ENCODE data around the gene HIPK4. TPM values are rescaled to one million over a fixed set of nuclear protein-coding genes. Genes with fewer than 3 reads are reported as not detected.

The HIPK4 gene
- total and polyA plus RNA-seq, 9 of the 15 experiments (the other 6 are each of a cell fraction or from before 2014, with no cell fraction given) = 0.06 to 0.09 TPM; not detected in 7

DNA sequence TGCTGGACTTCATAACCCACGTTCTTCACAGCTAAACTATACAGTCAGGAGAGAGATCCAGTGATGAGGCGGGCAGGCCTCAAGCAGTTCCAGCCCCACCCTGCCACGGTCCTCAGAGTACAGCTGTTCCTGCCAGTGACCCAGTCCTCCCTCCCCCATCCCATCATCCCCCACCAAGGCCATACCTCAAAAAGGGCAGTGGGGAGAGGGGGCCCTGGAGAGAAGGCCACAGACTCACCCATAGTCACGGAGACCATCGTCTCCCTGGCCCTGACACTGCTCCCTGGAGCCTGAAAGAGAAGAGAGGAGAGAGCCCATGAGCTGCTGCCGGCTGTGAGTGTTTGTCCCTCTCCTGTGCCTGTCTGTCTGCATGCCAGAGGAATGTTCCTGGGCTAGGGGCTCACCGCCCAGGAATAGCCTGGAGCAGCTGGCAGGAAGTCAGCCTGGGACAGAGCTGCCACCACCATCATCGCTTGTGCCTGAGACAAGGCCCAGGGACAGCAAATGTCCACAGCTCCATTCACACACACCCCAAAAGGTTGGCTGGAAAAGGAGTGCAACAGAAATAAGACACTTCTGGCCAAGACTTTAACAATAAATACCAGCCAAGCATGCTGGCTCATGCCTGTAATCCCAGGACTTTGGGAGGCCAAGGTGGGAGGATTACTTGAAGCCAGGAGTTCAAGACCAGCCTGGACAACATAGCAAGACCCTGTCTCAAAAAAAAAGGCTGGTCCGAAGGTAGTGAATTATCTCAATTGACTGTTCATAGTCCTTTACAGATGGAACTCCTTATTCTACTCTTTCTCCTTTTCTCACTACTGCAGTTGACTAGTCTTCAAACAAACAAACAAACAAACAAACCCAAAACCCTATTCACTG lies 48.1 kb downstream of the HIPK4 start (continued):
- TF ChIP-seq ZNF407 (IDR thresholded peaks at IDR 0.05; ENCODE audit: low read depth) (no peak), NELFE (IDR thresholded peaks at IDR 0.05; ENCODE audit: insufficient read depth, insufficient read length) (no peak), TBP (optimal IDR thresholded peaks at IDR 0.05; ENCODE audit: low read depth, low read length) (no peak), LEF1 (IDR thresholded peaks at IDR 0.05) (no peak), TRIM28 (IDR thresholded peaks at IDR 0.05) (no peak), ZNF551 (CRISPR knock-in tag; IDR thresholded peaks at IDR 0.05) (no peak), ZNF121 (CRISPR knock-in tag; conservative IDR thresholded peaks at IDR 0.05) (peak; percentile 77)
- TF ChIP-seq, protein P1, sequence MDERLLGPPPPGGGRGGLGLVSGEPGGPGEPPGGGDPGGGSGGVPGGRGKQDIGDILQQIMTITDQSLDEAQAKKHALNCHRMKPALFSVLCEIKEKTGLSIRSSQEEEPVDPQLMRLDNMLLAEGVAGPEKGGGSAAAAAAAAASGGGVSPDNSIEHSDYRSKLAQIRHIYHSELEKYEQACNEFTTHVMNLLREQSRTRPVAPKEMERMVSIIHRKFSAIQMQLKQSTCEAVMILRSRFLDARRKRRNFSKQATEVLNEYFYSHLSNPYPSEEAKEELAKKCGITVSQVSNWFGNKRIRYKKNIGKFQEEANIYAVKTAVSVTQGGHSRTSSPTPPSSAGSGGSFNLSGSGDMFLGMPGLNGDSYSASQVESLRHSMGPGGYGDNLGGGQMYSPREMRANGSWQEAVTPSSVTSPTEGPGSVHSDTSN (CRISPR knock-in tag; IDR thresholded peaks at IDR 0.05; ENCODE audit: low read depth) = no peak
- TF ChIP-seq, protein P1 (tag; conservative IDR thresholded peaks at IDR 0.05; ENCODE audit: low read depth) = no peak

All from K562 (cell line).